ENCODE measurements around the gene NRG3.

NRG3 gene

GRCh38 chr10:82390866-82391658 lies 516.1 kb downstream of the NRG3 start:
- no peak for DNase-seq (ENCODE audit: low read depth, low spot score)

GRCh38 chr10:82391971-82392370 lies 517.0 kb downstream of the NRG3 start:
- no peak for DNase-seq (ENCODE audit: low read depth, low spot score)

- no peak for DNase-seq (ENCODE audit: low read depth, low spot score)
Observed at GRCh38 chr10:82392533-82392932, 517.5 kb downstream of the NRG3 start.

GRCh38 chr10:82394122-82394521 lies 519.1 kb downstream of the NRG3 start:
- no peak for DNase-seq (ENCODE audit: low read depth, low spot score)

- DNase-seq (ENCODE audit: low read depth, low spot score) = no peak
Observed at GRCh38 chr10:82394987-82395386, 520.0 kb downstream of the NRG3 start.

- DNase-seq (ENCODE audit: low read depth, low spot score) = no peak
Observed at GRCh38 chr10:82396886-82397285, 521.9 kb downstream of the NRG3 start.

- DNase-seq (ENCODE audit: low read depth, low spot score) = no peak
Observed at GRCh38 chr10:82397854-82398253, 522.9 kb downstream of the NRG3 start.

- no peak for DNase-seq (ENCODE audit: low read depth, low spot score)
Observed at GRCh38 chr10:82399850-82400249, 524.9 kb downstream of the NRG3 start.

GRCh38 chr10:82400841-82401240 lies 525.8 kb downstream of the NRG3 start:
- no peak for DNase-seq (ENCODE audit: low read depth, low spot score)

GRCh38 chr10:82402906-82403401 lies 528.0 kb downstream of the NRG3 start:
- no peak for DNase-seq (ENCODE audit: low read depth, low spot score)

GRCh38 chr10:82409671-82410070 lies 534.7 kb downstream of the NRG3 start:
- no peak for DNase-seq (ENCODE audit: low read depth, low spot score)

GRCh38 chr10:82411416-82411815 lies 536.4 kb downstream of the NRG3 start:
- no peak for DNase-seq (ENCODE audit: low read depth, low spot score)

GRCh38 chr10:82420001-82420400 lies 545.0 kb downstream of the NRG3 start:
- DNase-seq (ENCODE audit: low read depth, low spot score) = no peak

- DNase-seq (ENCODE audit: low read depth, low spot score) = no peak
Observed at GRCh38 chr10:82429302-82429701, 554.3 kb downstream of the NRG3 start.

GRCh38 chr10:82438277-82438676 lies 563.3 kb downstream of the NRG3 start:
- DNase-seq (ENCODE audit: low read depth, low spot score) = no peak

- DNase-seq (ENCODE audit: low read depth, low spot score) = no peak
Observed at GRCh38 chr10:82440775-82441174, 565.8 kb downstream of the NRG3 start.

GRCh38 chr10:82452046-82452445 lies 577.1 kb downstream of the NRG3 start:
- no peak for DNase-seq (ENCODE audit: low read depth, low spot score)

GRCh38 chr10:82452676-82453075 lies 577.7 kb downstream of the NRG3 start:
- DNase-seq (ENCODE audit: low read depth, low spot score) = no peak

- DNase-seq (ENCODE audit: low read depth, low spot score) = no peak
Observed at GRCh38 chr10:82453678-82454293, 578.8 kb downstream of the NRG3 start.

GRCh38 chr10:82462910-82463551 lies 588.0 kb downstream of the NRG3 start:
- DNase-seq (ENCODE audit: low read depth, low spot score) = no peak

GRCh38 chr10:82463614-82464013 lies 588.6 kb downstream of the NRG3 start:
- no peak for DNase-seq (ENCODE audit: low read depth, low spot score)

- DNase-seq (ENCODE audit: low read depth, low spot score) = no peak
Observed at GRCh38 chr10:82464191-82464818, 589.3 kb downstream of the NRG3 start.

Measured in iPS DF 19.7 (cell line).